DND-41 (cell line): ENCODE data around the gene FBN1.

ENCODE experiments used
- ATAC-seq: fragments of 200-7000 bp; cut with Tn5 transposase; 3 replicates; pipeline ENCODE4 v1.9.1; 2021; ENCODE audit warnings: low read depth; ENCODE audit not compliant: insufficient read depth
- DNase-seq: peaks from one replicate; pipeline ENCODE4 v3.0.0-alpha.2; 2020
- H2AFZ ChIP-seq: 2 replicates; pipeline ENCODE4 v1.6.0; 2012; ENCODE audit warnings: low read depth, low read length
- H3K27ac ChIP-seq: 2 replicates; pipeline ENCODE4 v1.5.1; 2012; ENCODE audit warnings: low read length, inconsistent platforms
- H3K27me3 ChIP-seq: fragments of 200-600 bp; sonication (generic); 2 replicates; pipeline ENCODE4 v1.6.0; 2012; ENCODE audit warnings: low read length, mild to moderate bottlenecking, inconsistent platforms; ENCODE audit not compliant: insufficient read depth, poor library complexity
- H3K36me3 ChIP-seq: 2 replicates; pipeline ENCODE4 v1.5.1; 2012; ENCODE audit warnings: low read length, inconsistent platforms; ENCODE audit not compliant: insufficient read depth
- H3K4me1 ChIP-seq: 2 replicates; pipeline ENCODE4 v1.5.1; 2012; ENCODE audit warnings: mild to moderate bottlenecking, low read length; ENCODE audit not compliant: insufficient read depth
- H3K4me2 ChIP-seq: 2 replicates; pipeline ENCODE4 v1.6.0; 2012; ENCODE audit warnings: mild to moderate bottlenecking, moderate library complexity, low read length, inconsistent platforms; ENCODE audit not compliant: insufficient read depth
- H3K4me3 ChIP-seq, 2 experiments: fragments of 200-600 bp in 1 of 2; shearing (Covaris generic) in 1 of 2; 2 replicates each; pipeline ENCODE4 v1.5.1; 2012 to 2016; ENCODE audit warnings: inconsistent platforms in 2 of 2, low read length in 2 of 2, mild to moderate bottlenecking in 2 of 2, low read depth in 1 of 2, moderate library complexity in 1 of 2
- H3K79me2 ChIP-seq: 2 replicates; pipeline ENCODE4 v1.6.0; 2012; ENCODE audit warnings: low read length, inconsistent platforms; ENCODE audit not compliant: insufficient read depth
- H3K9ac ChIP-seq: 2 replicates; pipeline ENCODE4 v1.6.0; 2012; ENCODE audit warnings: low read depth, mild to moderate bottlenecking, inconsistent platforms, low read length, moderate library complexity
- H3K9me3 ChIP-seq: 2 replicates; pipeline ENCODE4 v1.5.1; 2012; ENCODE audit warnings: low read length, moderate library complexity, mild to moderate bottlenecking, inconsistent platforms; ENCODE audit not compliant: insufficient read depth, severe bottlenecking
- H4K20me1 ChIP-seq: 2 replicates; pipeline ENCODE4 v1.6.0; 2012; ENCODE audit warnings: low read length; ENCODE audit not compliant: insufficient read depth
- EZH2 ChIP-seq: IDR thresholded peaks from 3 replicates; pipeline ENCODE4 v1.6.1; 2012; ENCODE audit warnings: borderline replicate concordance, low read depth, mild to moderate bottlenecking, moderate library complexity, low read length, inconsistent platforms; ENCODE audit not compliant: severe bottlenecking
- TF ChIP-seq, protein P1 (sequence below): IDR thresholded peaks from 2 replicates; pipeline ENCODE4 v1.5.1; 2012; ENCODE audit warnings: borderline replicate concordance, low read length, moderate library complexity, mild to moderate bottlenecking; ENCODE audit not compliant: poor library complexity, severe bottlenecking; ENCODE audit errors: extremely low read depth

Gene FBN1

DNA sequence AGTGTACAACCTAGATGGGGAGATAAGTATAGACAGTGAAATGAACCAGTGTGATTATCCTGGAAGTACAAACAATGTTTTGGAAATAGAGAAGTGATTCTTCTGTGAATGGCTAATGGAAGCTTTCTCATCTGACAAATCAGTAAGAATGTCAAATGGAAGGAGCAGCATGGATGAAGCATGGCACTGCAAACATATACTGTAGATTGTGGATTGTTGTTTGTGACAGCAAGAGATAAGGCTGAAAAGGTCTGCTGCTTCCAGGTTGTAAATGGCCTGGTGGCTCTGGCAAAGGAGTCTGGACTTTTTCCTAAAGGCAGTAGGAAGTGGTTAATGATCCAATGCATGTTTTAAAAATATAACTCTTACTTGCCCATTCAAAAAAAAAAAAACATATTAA is 71.3 kb downstream of the FBN1 start:
- Histone ChIP-seq H3K79me2 (no peaks in the 10 kb centered on the region), H3K9ac (no peak overlapping the region), H3K4me3 (no peak overlapping the region), H4K20me1 (no peaks in the 10 kb centered on the region), H3K27ac (no peak overlapping the region), H3K36me3 (no peaks in the 10 kb centered on the region), H3K4me1 (no peaks in the 10 kb centered on the region), H3K4me2 (no peak overlapping the region), H2AFZ (no peak overlapping the region), H3K27me3 (no peaks in the 10 kb centered on the region), H3K9me3 (no peaks in the 10 kb centered on the region)
- no peak for ATAC-seq
- TF ChIP-seq, protein P1, sequence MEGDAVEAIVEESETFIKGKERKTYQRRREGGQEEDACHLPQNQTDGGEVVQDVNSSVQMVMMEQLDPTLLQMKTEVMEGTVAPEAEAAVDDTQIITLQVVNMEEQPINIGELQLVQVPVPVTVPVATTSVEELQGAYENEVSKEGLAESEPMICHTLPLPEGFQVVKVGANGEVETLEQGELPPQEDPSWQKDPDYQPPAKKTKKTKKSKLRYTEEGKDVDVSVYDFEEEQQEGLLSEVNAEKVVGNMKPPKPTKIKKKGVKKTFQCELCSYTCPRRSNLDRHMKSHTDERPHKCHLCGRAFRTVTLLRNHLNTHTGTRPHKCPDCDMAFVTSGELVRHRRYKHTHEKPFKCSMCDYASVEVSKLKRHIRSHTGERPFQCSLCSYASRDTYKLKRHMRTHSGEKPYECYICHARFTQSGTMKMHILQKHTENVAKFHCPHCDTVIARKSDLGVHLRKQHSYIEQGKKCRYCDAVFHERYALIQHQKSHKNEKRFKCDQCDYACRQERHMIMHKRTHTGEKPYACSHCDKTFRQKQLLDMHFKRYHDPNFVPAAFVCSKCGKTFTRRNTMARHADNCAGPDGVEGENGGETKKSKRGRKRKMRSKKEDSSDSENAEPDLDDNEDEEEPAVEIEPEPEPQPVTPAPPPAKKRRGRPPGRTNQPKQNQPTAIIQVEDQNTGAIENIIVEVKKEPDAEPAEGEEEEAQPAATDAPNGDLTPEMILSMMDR, result no peak
- no peak for TF ChIP-seq EZH2
- DNase-seq, result no peak

DNA sequence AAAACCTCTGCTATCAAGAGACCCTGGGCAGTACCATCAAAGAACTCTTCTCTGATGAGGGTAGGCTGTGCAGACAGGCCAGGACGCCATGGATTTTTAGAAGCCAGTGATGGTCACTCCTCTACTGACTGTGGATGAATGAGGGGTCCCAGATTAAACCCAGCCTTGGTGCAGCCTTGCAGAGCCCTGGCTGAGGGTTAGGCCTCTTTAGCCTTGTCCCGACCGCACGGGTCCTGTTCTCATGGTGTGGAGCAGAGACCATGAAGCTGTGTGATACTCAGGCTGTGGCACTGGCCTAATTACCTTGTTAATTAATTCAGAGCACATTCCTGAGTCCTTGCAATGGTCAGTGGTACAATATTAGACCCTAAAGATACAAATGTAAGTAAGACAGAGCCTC is 71.7 kb downstream of the FBN1 start:
- Histone ChIP-seq H3K79me2 (no peaks in the 10 kb centered on the region), H2AFZ (no peak overlapping the region), H4K20me1 (no peaks in the 10 kb centered on the region), H3K27me3 (no peaks in the 10 kb centered on the region), H3K27ac (no peak overlapping the region), H3K4me2 (no peak overlapping the region), H3K9me3 (no peaks in the 10 kb centered on the region), H3K9ac (no peak overlapping the region), H3K36me3 (no peaks in the 10 kb centered on the region), H3K4me1 (no peaks in the 10 kb centered on the region), H3K4me3 (no peak overlapping the region)
- ATAC-seq (no peak), DNase-seq (no peak)
- no peak for TF ChIP-seq EZH2
- TF ChIP-seq, protein P1, result no peak

DNA sequence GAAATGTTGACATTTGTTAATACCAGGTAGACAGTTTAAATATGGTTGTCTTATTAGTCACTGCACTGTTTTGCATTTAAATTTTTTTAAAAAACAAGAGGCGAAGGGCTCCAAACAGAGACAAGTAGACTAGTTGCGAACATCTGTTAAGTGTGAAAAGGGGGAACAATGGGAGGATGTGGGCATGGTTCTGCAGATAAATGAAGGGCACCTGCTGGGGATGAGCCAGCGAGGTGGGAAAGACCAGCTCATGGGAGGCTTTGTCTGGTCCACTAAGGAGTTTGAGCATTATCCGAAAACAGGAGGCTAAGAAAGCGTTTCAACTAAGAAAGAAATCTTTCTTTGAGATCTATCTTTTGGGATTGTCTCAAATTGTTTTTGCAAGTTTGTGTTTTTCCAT is 72.7 kb downstream of the FBN1 start:
- Histone ChIP-seq H3K79me2 (no peaks in the 10 kb centered on the region), H3K4me1 (no peaks in the 10 kb centered on the region), H3K27me3 (no peaks in the 10 kb centered on the region), H3K9me3 (no peaks in the 10 kb centered on the region), H3K36me3 (no peaks in the 10 kb centered on the region), H3K9ac (no peak overlapping the region), H4K20me1 (no peaks in the 10 kb centered on the region), H3K4me3 (no peak overlapping the region), H2AFZ (no peak overlapping the region), H3K4me2 (no peak overlapping the region), H3K27ac (no peak overlapping the region)
- ATAC-seq, result no peak
- DNase-seq, result no peak
- TF ChIP-seq, protein P1, result no peak
- TF ChIP-seq EZH2, result no peak

DNA sequence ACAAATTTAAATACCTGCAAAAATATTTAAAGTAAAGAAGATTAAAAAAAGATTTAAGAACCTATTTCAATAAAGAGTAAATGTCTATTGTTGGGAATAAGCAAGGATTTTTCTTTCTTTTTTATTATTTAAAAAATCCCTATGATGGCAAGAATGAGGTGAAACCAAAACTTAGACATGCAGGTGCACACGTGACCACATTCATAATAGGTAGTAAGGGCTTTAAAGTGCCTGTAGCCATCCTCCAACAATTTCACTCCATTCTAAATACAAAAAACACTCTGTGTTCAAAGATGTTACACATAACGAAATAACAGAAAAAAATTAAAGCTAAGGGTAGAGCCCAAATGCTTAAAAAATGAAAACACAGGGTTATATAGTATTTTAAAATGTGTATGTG is 74.0 kb downstream of the FBN1 start:
- no peaks in the 10 kb centered on the region for H3K79me2 ChIP-seq
- TF ChIP-seq, protein P1, result no peak
- no peak for TF ChIP-seq EZH2

More for the DNA sequence above, 74.0 kb downstream of the FBN1 start:
- Histone ChIP-seq H3K27ac (no peak overlapping the region), H2AFZ (no peak overlapping the region), H3K27me3 (no peaks in the 10 kb centered on the region), H3K9ac (no peak overlapping the region), H3K36me3 (no peaks in the 10 kb centered on the region), H3K4me2 (no peak overlapping the region), H3K9me3 (no peaks in the 10 kb centered on the region), H3K4me1 (no peaks in the 10 kb centered on the region), H4K20me1 (no peaks in the 10 kb centered on the region), H3K4me3 (no peak overlapping the region)
- no peak for ATAC-seq
- DNase-seq, result no peak
